SK-N-SH (cell line): ENCODE results near the gene COBLL1.

Experiments used
- CHD2 ChIP-seq: fragments of 150-350 bp; IDR thresholded peaks from 2 replicates; pipeline ENCODE4 v1.6.1; 2018; ENCODE audit warnings: low read length; ENCODE audit not compliant: partially characterized antibody
- FOSL2 ChIP-seq: IDR thresholded peaks from 2 replicates; pipeline ENCODE4 v1.4.0; 2012; ENCODE audit warnings: low read depth, mild to moderate bottlenecking, moderate library complexity, borderline replicate concordance
- MXI1 ChIP-seq: IDR thresholded peaks from 2 replicates; pipeline ENCODE4 v1.6.1; 2012; ENCODE audit warnings: mild to moderate bottlenecking, low read depth, low read length, improper control_type of control experiment
- RAD21 ChIP-seq: IDR thresholded peaks from 2 replicates; pipeline ENCODE4 v1.6.1; 2012; ENCODE audit warnings: mild to moderate bottlenecking, low read length
- SIN3A ChIP-seq: IDR thresholded peaks from 2 replicates; pipeline ENCODE4 v1.6.1; 2012; ENCODE audit warnings: low read depth, mild to moderate bottlenecking, low read length, moderate library complexity, borderline replicate concordance
- USF1 ChIP-seq: IDR thresholded peaks from 2 replicates; pipeline ENCODE4 v1.4.0; 2012; ENCODE audit warnings: low read depth, borderline replicate concordance
- TF ChIP-seq, protein P1 (sequence below): fragments of 200-600 bp; sonication (generic); IDR thresholded peaks from 2 replicates; pipeline ENCODE4 v1.6.1; 2017; ENCODE audit warnings: antibody characterized with exemption, mild to moderate bottlenecking, moderate library complexity

- TF ChIP-seq, protein P1, sequence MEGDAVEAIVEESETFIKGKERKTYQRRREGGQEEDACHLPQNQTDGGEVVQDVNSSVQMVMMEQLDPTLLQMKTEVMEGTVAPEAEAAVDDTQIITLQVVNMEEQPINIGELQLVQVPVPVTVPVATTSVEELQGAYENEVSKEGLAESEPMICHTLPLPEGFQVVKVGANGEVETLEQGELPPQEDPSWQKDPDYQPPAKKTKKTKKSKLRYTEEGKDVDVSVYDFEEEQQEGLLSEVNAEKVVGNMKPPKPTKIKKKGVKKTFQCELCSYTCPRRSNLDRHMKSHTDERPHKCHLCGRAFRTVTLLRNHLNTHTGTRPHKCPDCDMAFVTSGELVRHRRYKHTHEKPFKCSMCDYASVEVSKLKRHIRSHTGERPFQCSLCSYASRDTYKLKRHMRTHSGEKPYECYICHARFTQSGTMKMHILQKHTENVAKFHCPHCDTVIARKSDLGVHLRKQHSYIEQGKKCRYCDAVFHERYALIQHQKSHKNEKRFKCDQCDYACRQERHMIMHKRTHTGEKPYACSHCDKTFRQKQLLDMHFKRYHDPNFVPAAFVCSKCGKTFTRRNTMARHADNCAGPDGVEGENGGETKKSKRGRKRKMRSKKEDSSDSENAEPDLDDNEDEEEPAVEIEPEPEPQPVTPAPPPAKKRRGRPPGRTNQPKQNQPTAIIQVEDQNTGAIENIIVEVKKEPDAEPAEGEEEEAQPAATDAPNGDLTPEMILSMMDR: no peak
- no peak for TF ChIP-seq CHD2
- TF ChIP-seq RAD21: no peak
- no peak for TF ChIP-seq SIN3A
- no peak for TF ChIP-seq USF1
- TF ChIP-seq FOSL2: no peak
- no peak for TF ChIP-seq MXI1
Measured at GRCh38 chr2:164755952-164756351, 85.7 kb downstream of the COBLL1 start.
